ENCODE results near the gene CEP128.

DNA sequence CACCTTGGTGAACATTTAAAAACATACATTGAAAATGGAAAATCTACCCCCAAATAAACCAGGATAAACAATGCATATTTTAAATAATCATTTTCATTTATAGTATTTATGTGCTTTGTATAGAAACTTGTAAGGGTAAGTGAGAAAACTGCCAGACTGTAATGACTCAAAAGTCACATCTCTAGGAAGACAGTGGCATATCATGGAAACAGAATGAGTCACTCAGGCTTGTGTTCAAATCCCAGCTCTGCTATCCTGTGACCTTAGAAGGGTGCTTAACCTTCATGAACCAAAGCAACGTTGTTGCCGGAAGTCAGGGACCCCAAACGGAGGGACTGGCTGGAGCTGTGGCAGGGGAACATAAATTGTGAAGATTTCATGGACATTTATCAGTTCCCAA lies 142.7 kb downstream of the CEP128 start:
- no peak for TF ChIP-seq CTCF (IDR thresholded peaks at IDR 0.05)
- TF ChIP-seq POLR2AphosphoS5 (IDR thresholded peaks at IDR 0.05) = no peak
- no peak for TF ChIP-seq POLR2A (IDR thresholded peaks at IDR 0.05)
- no peak for TF ChIP-seq EP300 (IDR thresholded peaks at IDR 0.05)

Data from stomach (tissue), 4 donors.